Omental fat pad (tissue), 4 donors: ENCODE data around the gene ITIH3. TPM values are rescaled to one million over a fixed set of nuclear protein-coding genes. Genes with fewer than 3 reads are reported as not detected.

ENCODE experiments used
- ATAC-seq: fragments of 150-250 bp; one replicate; pipeline ENCODE4 v1.9.1; 2016; ENCODE audit warnings: mild to moderate bottlenecking, moderate library complexity; ENCODE audit not compliant: low FRiP score
- DNase-seq: peaks from one replicate; pipeline ENCODE4 v3.0.0-alpha.2; 2019; ENCODE audit warnings: low spot score
- total RNA-seq, 4 donors: library from RNA; depleted of rRNA; stranded (reverse); fragments of >200 nt; gene quantifications; one replicate each; pipeline ENCODE4 v1.1.0, GENCODE V29; 2016
- TF ChIP-seq, protein P1 (sequence below), 3 donors: fragments of 450-650 bp; IDR thresholded peaks; one replicate each; pipeline ENCODE4 v1.5.1; 2016 to 2017; ENCODE audit warnings: antibody characterized with exemption in 3 of 3, mild to moderate bottlenecking in 3 of 3, moderate library complexity in 2 of 3

Gene ITIH3
- total RNA-seq, 4 donors from 2014 or later, result 0.93 to 2.8 (median 1.9) TPM

DNA sequence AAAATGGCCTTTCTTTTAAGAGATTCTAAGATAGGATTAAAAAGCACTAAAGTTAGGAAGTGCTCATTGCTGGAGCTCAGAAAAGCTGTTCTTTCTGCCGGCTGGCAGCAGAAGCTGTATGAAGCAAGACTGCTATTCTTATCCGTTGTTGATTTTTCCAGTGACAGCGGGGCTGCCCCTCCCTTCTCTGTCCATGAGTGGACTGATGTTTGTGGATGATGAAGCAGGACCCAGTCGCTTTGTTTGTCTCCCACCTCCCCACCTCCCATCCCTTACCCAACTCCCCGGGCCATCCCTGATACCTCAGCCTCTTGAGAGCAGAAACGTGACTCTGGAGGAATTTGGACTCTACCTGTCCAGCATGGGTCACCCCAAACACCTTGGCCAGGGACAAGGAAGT lies 50.6 kb downstream of the ITIH3 start:
- DNase-seq (no peak), ATAC-seq (no peak)
- TF ChIP-seq, protein P1, sequence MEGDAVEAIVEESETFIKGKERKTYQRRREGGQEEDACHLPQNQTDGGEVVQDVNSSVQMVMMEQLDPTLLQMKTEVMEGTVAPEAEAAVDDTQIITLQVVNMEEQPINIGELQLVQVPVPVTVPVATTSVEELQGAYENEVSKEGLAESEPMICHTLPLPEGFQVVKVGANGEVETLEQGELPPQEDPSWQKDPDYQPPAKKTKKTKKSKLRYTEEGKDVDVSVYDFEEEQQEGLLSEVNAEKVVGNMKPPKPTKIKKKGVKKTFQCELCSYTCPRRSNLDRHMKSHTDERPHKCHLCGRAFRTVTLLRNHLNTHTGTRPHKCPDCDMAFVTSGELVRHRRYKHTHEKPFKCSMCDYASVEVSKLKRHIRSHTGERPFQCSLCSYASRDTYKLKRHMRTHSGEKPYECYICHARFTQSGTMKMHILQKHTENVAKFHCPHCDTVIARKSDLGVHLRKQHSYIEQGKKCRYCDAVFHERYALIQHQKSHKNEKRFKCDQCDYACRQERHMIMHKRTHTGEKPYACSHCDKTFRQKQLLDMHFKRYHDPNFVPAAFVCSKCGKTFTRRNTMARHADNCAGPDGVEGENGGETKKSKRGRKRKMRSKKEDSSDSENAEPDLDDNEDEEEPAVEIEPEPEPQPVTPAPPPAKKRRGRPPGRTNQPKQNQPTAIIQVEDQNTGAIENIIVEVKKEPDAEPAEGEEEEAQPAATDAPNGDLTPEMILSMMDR (IDR thresholded peaks at IDR 0.05), result no peak

DNA sequence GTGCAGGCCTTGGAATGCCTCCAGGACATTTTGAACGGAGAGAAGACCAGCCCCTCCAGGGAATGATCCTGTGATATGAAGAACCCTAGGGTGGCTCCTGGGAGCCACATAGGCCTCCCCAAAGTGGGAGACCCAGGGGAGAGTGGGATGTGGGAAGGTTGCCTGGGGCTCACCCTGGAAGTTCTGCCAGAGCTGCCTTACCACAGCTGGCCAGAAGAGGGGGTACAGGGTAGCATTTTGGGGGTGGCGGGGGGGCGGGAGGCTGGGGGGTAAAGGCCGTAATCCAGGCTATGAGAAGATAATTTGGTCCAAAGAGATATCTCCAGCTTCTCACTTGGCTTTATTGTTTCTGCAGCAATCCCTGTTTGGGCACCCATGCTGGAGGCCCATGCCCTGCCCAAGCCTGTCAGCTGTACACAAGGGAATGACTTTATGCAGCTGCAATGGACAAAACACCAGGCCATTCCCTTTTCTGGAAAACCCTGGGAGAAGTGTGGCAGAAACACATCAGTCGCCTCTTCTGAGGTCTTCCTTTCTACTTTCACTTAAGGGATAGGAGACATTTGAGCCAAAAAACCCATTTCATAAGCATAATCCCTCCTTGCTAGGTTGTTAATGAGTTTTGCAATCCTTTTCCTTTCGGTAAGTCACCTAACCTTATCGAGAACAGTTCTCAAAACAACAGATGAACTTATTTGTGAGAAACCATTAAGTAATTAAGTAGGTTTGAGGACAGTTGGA lies 51.3 kb downstream of the ITIH3 start:
- TF ChIP-seq, protein P1 (IDR thresholded peaks at IDR 0.05), result no peak
- DNase-seq (no peak), ATAC-seq (no peak)

DNA sequence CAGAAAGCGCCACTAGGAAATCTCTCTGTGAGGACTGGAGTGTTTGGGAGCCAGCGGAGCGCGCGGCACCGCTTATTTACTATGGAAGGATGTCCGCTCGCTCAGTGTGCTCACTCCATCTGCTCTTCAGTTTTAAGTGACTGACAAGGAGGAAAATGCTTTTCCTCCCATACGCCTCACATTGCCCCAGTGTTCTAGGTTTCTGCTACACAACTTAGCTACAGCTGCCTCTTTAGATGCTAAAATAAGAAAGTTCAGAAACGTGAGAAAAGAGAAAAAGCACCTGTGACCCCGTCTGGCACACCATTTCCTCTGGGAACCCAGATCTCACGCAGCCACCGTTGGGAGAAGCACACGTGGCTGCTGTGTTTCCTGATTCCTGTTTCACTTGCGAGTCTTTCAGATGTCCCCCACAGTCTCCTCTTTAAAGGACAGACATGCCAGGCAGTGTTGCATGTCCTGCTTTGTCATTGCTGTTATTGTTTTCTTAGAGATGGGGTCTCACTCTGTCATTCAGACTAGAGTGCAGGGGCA lies 51.9 kb downstream of the ITIH3 start:
- no peak for DNase-seq
- no peak for ATAC-seq
- TF ChIP-seq, protein P1 (IDR thresholded peaks at IDR 0.05), result no peak

DNA sequence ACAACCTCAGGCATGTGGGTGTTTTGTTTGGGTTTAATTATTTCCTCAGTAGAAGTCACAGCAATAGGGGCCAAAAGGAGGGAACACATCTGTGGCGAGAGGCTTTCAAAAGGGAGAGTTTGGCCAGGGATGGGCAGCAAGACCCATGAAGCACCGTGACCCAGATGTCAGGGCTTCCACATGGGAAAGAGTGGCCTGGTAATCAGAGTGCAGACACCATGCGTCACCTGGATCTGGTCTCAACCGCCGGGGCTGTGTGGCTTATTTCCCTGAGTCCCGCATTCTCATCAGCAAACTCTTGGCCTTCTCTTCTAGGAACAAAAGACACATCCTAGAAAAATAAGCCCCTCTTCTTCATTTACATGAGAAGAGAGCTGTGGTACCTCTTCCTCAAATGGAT lies 52.6 kb downstream of the ITIH3 start:
- DNase-seq (no peak), ATAC-seq (no peak)
- TF ChIP-seq, protein P1 (IDR thresholded peaks at IDR 0.05), result no peak

DNA sequence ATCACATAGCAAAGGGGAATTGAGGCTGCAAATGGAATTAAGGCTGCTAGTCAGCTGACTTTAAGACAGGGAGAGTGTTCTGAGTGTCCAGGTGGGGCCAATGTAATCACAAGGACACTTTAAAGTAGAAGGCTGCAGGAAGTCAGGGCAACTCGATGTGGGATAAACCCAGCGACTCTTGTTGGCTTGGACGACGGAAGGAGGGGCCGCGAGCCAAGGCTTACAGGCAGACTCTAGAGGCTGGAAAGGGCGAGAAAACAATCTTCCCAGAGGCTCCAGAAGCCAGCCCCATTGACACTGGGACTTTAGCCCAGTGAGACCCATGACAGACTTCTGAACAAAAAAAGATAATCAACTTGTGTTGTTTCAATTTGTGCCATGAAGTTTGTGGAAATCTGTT lies 53.1 kb downstream of the ITIH3 start:
- TF ChIP-seq, protein P1 (IDR thresholded peaks at IDR 0.05), result no peak
- ATAC-seq, result no peak
- no peak for DNase-seq

DNA sequence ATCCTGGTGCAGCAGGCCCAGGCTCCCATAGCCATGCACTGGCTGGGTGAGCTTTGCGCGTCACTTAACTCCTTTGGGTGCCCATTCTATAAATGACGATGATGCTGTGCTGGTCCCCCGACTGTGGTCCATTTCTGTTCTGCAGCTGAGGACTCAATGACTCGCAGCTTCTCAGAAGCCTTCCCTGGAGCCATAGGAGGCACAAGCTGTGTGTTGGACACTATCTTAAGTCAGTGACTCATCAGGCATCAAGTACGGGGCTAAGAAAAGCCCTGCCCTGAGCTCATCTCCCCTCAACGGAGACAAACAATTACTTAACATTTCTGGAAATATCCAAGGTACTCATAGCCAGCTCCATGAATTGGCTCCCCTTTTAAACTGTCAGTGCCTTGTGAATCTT lies 54.0 kb downstream of the ITIH3 start:
- ATAC-seq (peak; percentile 50), DNase-seq (no peak)
- TF ChIP-seq, protein P1 (IDR thresholded peaks at IDR 0.05), result no peak

DNA sequence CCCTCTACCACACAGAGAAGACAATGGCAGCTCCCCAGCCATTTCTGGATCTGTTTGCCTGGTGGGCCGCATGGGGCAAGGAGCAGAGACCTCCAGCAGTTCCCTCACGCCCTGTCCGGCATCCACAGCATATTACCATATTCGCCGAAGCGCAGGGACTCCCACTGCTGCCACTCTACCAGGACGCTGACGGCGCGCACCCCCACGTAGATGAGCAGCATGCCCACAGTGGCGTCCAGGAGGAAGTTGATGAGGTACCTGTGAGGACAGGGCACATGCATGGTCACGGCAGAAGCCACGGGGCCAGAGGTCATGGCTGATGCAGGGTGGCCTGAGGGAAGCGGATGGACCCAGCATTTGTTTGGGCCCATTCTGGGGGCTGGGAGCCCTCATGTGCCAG lies 55.1 kb downstream of the ITIH3 start:
- DNase-seq, result no peak

More for the DNA sequence above, 55.1 kb downstream of the ITIH3 start:
- TF ChIP-seq, protein P1 (IDR thresholded peaks at IDR 0.05), result no peak
- no peak for ATAC-seq
